Measurements from ENCODE around the gene RBMS3.

DNA sequence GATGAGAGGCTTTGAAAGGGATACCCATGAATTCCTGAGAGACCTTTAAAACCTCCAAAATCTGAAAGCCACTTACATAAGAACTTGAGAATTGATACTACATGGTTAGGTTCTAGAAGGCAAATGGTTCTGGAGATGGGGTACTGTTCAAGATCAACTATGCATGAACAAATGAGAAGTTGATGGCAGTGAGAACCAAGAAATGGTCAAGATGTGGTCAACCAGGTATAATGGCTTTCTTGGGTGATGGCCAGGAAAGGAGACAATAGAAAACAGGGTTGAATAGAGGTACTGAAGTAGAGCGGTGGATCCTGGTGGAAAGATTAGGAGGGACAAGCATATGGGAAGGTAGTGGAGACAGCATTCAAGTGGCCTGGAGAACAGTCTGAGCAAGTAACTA lies 200.4 kb downstream of the RBMS3 start:
- TF ChIP-seq, protein P1, sequence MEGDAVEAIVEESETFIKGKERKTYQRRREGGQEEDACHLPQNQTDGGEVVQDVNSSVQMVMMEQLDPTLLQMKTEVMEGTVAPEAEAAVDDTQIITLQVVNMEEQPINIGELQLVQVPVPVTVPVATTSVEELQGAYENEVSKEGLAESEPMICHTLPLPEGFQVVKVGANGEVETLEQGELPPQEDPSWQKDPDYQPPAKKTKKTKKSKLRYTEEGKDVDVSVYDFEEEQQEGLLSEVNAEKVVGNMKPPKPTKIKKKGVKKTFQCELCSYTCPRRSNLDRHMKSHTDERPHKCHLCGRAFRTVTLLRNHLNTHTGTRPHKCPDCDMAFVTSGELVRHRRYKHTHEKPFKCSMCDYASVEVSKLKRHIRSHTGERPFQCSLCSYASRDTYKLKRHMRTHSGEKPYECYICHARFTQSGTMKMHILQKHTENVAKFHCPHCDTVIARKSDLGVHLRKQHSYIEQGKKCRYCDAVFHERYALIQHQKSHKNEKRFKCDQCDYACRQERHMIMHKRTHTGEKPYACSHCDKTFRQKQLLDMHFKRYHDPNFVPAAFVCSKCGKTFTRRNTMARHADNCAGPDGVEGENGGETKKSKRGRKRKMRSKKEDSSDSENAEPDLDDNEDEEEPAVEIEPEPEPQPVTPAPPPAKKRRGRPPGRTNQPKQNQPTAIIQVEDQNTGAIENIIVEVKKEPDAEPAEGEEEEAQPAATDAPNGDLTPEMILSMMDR (IDR thresholded peaks at IDR 0.05) = no peak
- no peak for TF ChIP-seq EP300 (IDR thresholded peaks at IDR 0.05)
